Omental fat pad (tissue), 4 donors: ENCODE results near the gene S100A12. TPM values are rescaled to one million over a fixed set of nuclear protein-coding genes. Genes with fewer than 3 reads are reported as not detected.

ENCODE experiments used
- ATAC-seq: fragments of 150-250 bp; one replicate; pipeline ENCODE4 v1.9.1; 2016; ENCODE audit warnings: mild to moderate bottlenecking, moderate library complexity; ENCODE audit not compliant: low FRiP score
- DNase-seq: peaks from one replicate; pipeline ENCODE4 v3.0.0-alpha.2; 2019; ENCODE audit warnings: low spot score
- total RNA-seq, 4 donors: library from RNA; depleted of rRNA; stranded (reverse); fragments of >200 nt; gene quantifications; one replicate each; pipeline ENCODE4 v1.1.0, GENCODE V29; 2016
- TF ChIP-seq, protein P1 (sequence below), 3 donors: fragments of 450-650 bp; IDR thresholded peaks; one replicate each; pipeline ENCODE4 v1.5.1; 2016 to 2017; ENCODE audit warnings: antibody characterized with exemption in 3 of 3, mild to moderate bottlenecking in 3 of 3, moderate library complexity in 2 of 3

Gene S100A12
- total RNA-seq, 4 donors from 2014 or later = 4.2 to 59.0 (median 9.6) TPM

DNA sequence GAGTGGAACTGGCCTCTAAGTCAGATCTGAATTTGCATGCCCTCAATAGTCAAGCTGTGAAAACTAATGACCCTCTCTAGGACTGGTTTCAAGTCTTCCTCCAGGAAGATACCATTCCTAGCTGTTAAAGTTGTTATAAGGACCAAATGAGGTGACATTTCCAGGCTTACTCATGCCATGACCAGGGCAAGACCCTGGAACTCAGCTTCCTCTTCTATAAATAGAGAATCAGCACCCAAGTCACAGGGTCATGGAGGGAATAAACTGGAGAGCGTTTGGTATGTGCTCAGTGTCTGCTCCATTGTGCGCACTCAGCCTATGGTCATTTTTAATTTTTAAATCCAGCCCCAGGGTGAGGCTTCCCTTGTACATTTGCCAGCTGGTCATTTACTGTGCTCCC lies 15.2 kb downstream of the S100A12 start:
- no peak for DNase-seq
- no peak for ATAC-seq
- TF ChIP-seq, protein P1, sequence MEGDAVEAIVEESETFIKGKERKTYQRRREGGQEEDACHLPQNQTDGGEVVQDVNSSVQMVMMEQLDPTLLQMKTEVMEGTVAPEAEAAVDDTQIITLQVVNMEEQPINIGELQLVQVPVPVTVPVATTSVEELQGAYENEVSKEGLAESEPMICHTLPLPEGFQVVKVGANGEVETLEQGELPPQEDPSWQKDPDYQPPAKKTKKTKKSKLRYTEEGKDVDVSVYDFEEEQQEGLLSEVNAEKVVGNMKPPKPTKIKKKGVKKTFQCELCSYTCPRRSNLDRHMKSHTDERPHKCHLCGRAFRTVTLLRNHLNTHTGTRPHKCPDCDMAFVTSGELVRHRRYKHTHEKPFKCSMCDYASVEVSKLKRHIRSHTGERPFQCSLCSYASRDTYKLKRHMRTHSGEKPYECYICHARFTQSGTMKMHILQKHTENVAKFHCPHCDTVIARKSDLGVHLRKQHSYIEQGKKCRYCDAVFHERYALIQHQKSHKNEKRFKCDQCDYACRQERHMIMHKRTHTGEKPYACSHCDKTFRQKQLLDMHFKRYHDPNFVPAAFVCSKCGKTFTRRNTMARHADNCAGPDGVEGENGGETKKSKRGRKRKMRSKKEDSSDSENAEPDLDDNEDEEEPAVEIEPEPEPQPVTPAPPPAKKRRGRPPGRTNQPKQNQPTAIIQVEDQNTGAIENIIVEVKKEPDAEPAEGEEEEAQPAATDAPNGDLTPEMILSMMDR (IDR thresholded peaks at IDR 0.05) = no peak

DNA sequence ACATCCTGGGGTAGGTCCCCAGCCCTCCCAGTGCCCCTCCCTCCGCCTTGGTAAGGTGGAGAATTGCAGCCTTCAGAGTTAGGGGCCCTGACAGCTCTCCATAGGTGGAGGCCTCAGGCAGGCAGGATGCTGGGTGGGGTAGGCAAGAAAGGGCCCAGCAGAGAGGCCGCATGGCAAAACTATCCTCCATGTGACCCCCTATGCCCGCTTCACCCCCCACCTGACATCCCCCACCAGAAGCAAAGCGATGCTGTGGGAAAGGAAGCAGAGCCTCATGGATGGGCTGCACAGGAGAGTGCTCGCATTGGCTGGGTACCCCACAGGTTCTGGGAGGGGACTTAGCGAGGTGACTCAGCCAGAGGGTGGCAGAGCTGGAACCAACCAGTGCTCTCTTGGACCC lies 16.2 kb downstream of the S100A12 start:
- no peak for ATAC-seq
- no peak for DNase-seq
- TF ChIP-seq, protein P1 (IDR thresholded peaks at IDR 0.05) = no peak

DNA sequence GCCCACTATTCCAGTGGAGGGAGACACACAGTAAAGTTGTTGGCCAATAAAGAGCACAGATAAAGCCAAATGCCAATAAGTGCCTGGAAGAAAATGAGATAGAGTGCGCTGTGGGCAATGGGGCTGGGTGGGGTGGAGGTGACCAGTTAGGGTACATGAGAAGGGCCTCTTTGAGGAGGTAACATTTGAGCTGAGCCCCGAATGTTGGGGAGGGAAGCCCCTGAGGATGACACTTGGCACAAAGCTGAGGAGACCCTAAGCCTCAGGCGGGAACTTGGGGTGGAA lies 16.8 kb downstream of the S100A12 start:
- no peak for DNase-seq
- TF ChIP-seq, protein P1 (IDR thresholded peaks at IDR 0.05) = no peak
- ATAC-seq = no peak

DNA sequence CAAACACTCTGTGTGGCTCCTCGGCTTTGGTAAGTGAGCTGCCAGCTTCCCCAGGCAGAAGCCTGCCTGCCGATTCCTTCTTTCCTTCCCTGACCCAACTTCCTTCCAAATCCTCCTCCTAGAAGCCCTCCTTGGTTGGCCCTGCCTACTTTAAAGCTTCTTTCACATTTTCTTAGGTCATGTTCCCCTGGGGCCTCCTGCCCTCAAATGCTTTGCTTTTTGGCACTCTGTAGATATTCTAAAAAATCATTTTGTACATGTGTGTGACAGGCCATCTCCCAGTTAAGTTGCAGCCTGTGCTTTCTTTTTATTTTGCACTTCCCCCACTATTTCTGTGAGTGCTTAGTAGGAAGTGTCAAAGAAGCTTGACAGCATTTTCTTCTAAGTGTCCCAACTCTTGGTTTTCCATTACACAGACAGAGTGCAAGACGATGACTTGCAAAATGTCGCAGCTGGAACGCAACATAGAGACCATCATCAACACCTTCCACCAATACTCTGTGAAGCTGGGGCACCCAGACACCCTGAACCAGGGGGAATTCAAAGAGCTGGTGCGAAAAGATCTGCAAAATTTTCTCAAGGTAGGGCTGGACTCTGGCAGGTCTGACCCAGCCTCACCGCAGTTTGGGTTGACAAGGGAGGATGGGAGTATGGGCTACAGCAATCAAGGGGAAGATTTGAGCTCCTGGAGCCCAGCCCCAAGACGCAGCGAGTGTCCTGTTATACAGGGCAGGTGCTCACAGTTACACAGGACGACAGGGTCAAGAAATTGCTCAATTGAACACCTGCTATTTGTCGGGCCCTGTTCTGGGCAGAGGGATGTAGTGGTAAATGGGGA lies 17.3 kb downstream of the S100A12 start, which contains the start of gene S100A9:
Gene S100A9 (plus strand): TSS at position 2 of the 838 bp plus-strand sequence. CDS start 430 bp downstream, at position 432.
- DNase-seq (no peak), ATAC-seq (no peak)
- TF ChIP-seq, protein P1 (IDR thresholded peaks at IDR 0.05) = no peak

DNA sequence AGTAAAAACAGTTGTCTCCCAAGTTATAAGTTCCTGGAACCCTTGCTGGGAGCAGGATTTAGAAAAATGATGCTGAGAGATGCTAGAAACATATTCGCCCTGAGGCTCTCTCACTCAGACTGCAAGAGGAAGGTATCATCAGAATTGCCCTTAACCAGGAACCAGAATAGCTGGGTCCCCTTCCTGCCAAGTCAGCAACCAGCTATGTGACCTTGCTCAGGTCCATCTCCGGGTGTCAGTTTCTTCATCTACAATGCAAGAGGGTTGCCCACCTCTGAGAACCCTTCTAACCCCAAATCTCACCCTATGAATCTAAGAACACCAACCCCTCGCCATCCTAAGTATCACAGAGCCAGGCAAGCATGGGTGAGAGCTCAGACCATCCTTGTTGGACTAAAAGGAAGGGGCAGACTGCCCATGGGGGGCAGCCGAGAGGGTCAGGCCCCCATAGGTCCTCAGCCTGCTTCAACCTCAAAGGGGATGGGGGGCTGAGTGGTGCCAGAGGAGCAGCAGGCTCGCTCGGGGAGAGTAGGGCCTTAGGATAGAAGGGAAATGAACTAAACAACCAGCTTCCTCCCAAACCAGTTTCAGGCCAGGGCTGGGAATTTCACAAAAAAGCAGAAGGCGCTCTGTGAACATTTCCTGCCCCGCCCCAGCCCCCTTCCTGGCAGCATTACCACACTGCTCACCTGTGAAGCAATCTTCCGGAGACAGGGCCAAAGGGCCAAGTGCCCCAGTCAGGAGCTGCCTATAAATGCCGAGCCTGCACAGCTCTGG lies 18.2 kb downstream of the S100A12 start:
- DNase-seq = no peak
- TF ChIP-seq, protein P1 (IDR thresholded peaks at IDR 0.05) = no peak
- ATAC-seq = peak; percentile 70

DNA sequence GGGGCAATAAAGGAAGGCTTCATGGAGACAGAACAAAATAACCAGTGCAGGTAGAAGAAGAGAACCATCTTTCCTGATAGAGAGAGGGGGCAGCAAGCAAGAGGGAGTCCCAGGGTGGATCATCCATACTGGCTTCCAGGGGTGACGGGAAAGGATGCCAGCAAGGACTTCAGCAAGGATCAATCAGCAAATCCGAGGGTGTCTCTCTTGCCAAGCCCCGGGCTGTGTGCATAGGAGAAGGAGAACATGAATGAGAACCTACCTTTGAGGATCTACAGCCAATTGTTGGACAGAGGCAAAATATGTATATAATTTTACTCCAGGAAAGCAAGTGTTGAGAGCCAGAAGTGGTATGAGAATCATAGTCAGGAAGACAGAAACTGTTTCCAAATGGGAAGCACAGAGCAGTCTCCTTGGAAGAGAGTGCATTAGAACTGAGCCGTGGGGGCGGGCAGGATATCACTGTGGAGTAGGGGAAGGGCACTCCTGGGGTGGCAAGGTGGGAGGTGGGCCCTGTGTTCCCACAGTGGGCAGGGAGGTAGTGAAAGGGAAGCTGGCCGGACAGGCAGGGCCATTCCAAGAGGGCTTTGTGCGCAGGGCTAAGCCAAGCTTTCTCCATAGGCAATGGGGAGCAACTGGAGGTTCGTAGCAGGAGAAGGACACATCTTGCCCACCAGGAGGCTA lies 18.9 kb downstream of the S100A12 start:
- TF ChIP-seq, protein P1 (IDR thresholded peaks at IDR 0.05) = no peak
- DNase-seq = no peak
- no peak for ATAC-seq
